HepG2 (cell line): ENCODE results near the gene STEAP3. TPM values are rescaled to one million over a fixed set of nuclear protein-coding genes. Genes with fewer than 3 reads are reported as not detected.

Experiments used
- ATAC-seq: fragments of 200-7000 bp; cut with Tn5 transposase; 3 replicates; pipeline ENCODE4 v1.9.1; 2020; ENCODE audit warnings: mild to moderate bottlenecking, moderate library complexity
- BruUV-seq: library from RNA; stranded (reverse); fragments of 400-500 nt; replicated peaks from 2 replicates; lab custom pipeline; 2021; lab: Mats Ljungman, UMichigan
- CTCF ChIA-PET: fragments of 300-600 bp; formaldehyde crosslinking; extraction: SDS; loops from one replicate; lab custom pipeline; 2021; ENCODE audit warnings: low total read pairs, inconsistent platforms, low intra/inter-chr PET ratio; lab: Yijun Ruan, JAX
- POLR2A ChIA-PET: fragments of 350-600 bp; sonication (Branson Sonifier 250); formaldehyde crosslinking; loops from one replicate; lab custom pipeline; 2020; ENCODE audit warnings: antibody characterized with exemption, inconsistent platforms; lab: Yijun Ruan, JAX
- DNase-seq: peaks from one replicate; pipeline ENCODE4 v3.0.0-alpha.2; 2015; ENCODE audit warnings: low spot score
- FAIRE-seq: peaks from 3 replicates; lab custom pipeline; 2011; peaks lifted over from hg19 to GRCh38; lab: Jason Lieb, UNC
- H2AFZ ChIP-seq: one replicate; pipeline ENCODE4 v1.6.1; 2011; ENCODE audit warnings: low read length, inconsistent platforms
- H3K27ac ChIP-seq: fragments of 300-600 bp; 3 replicates; pipeline ENCODE4 v1.8.0; 2011; ENCODE audit warnings: mixed run types, mild to moderate bottlenecking, mixed read lengths, low read length, inconsistent platforms; ENCODE audit not compliant: insufficient read depth; ENCODE audit errors: extremely low read length
- H3K27me3 ChIP-seq, 2 experiments: fragments of 200-600 bp in 1 of 2; 2 replicates in 1 of 2; 3 replicates in 1 of 2; pipeline versions ENCODE4 v1.6.0 to v1.8.0; 2011; ENCODE audit warnings: low read length in 2 of 2, mild to moderate bottlenecking in 2 of 2, moderate library complexity in 2 of 2, inconsistent platforms in 1 of 2; ENCODE audit not compliant: insufficient read depth in 2 of 2, control insufficient read depth in 1 of 2
- H3K36me3 ChIP-seq, 2 experiments: fragments of 200-600 bp in 1 of 2; replicated peaks in 1 of 2; 2 replicates in 1 of 2; 3 replicates in 1 of 2; pipeline versions ENCODE4 v1.5.1 to v1.8.0; 2011; ENCODE audit warnings: low read length in 2 of 2, inconsistent platforms in 1 of 2; ENCODE audit not compliant: insufficient read depth in 2 of 2, control insufficient read depth in 1 of 2
- H3K4me1 ChIP-seq: 2 replicates; pipeline ENCODE4 v1.5.1; 2012; ENCODE audit warnings: low read length, inconsistent platforms; ENCODE audit not compliant: insufficient read depth
- H3K4me2 ChIP-seq: 2 replicates; pipeline ENCODE4 v1.6.0; 2011; ENCODE audit warnings: low read depth, low read length, inconsistent platforms
- H3K4me3 ChIP-seq, 3 experiments: fragments of 200-600 bp in 1 of 3; sonication (generic), shearing (Covaris generic) in 1 of 3; replicated peaks in 1 of 3; 2 replicates each; pipeline ENCODE4 v1.5.1; 2011 to 2016; ENCODE audit warnings: low read length in 3 of 3, inconsistent platforms in 2 of 3, low read depth in 2 of 3, mild to moderate bottlenecking in 2 of 3, control low read depth in 1 of 3, mixed read lengths in 1 of 3; ENCODE audit not compliant: insufficient read depth in 1 of 3
- H3K79me2 ChIP-seq: one replicate; pipeline ENCODE4 v1.6.1; 2011; ENCODE audit warnings: low read length, inconsistent platforms; ENCODE audit not compliant: insufficient read depth
- H3K9ac ChIP-seq: 2 replicates; pipeline ENCODE4 v1.6.0; 2011; ENCODE audit warnings: mild to moderate bottlenecking, low read depth, low read length, inconsistent platforms; ENCODE audit not compliant: insufficient read depth
- H3K9me3 ChIP-seq: 2 replicates; pipeline ENCODE4 v1.5.1; 2012; ENCODE audit warnings: mild to moderate bottlenecking, low read length
- H4K20me1 ChIP-seq: 2 replicates; pipeline ENCODE4 v1.6.0; 2011; ENCODE audit warnings: inconsistent platforms, mild to moderate bottlenecking, low read length, moderate library complexity; ENCODE audit not compliant: insufficient read depth
- CEBPB ChIP-seq: IDR thresholded peaks from 2 replicates; pipeline ENCODE4 v1.6.1; 2011; ENCODE audit warnings: low read depth, low read length, improper control_type of control experiment, borderline replicate concordance
- EHMT2 ChIP-seq: fragments of 200-600 bp; sonication (generic); IDR thresholded peaks from 2 replicates; pipeline ENCODE4 v1.7.0; 2017; ENCODE audit warnings: antibody characterized with exemption, low read depth, low read length, borderline replicate concordance
- FOXM1 ChIP-seq: sonication (generic); formaldehyde crosslinking; IDR thresholded peaks from 2 replicates; pipeline ENCODE4 v1.5.0; 2020; ENCODE audit warnings: missing genetic modification reagents
- HNRNPUL1 ChIP-seq: fragments of 200-400 bp; formaldehyde crosslinking; IDR thresholded peaks from 2 replicates; pipeline ENCODE4 v1.6.1; 2017; ENCODE audit warnings: low read depth, mild to moderate bottlenecking, low read length, moderate library complexity
- HOXD1 ChIP-seq: sonication (generic); formaldehyde crosslinking; IDR thresholded peaks from 2 replicates; pipeline ENCODE4 v1.5.0; 2020; ENCODE audit warnings: missing genetic modification reagents
- MBNL3 ChIP-seq: fragments of 250-450 bp; sonication (Bioruptor Pico); conservative IDR thresholded peaks from 2 replicates; pipeline ENCODE4 v1.8.0; 2022; ENCODE audit warnings: mild to moderate bottlenecking, inconsistent platforms
- POLR2A ChIP-seq, 2 experiments: IDR thresholded peaks; 2 replicates each; pipeline ENCODE4 v1.6.1; 2011; ENCODE audit warnings: low read depth in 2 of 2, low read length in 2 of 2, mild to moderate bottlenecking in 1 of 2, moderate library complexity in 1 of 2; ENCODE audit not compliant: insufficient read depth in 1 of 2
- SCMH1 ChIP-seq: sonication (generic); formaldehyde crosslinking; IDR thresholded peaks from 2 replicates; pipeline ENCODE4 v1.9.0; 2021; ENCODE audit warnings: missing genetic modification reagents, mild to moderate bottlenecking, borderline replicate concordance
- SMAD9 ChIP-seq: sonication (generic); formaldehyde crosslinking; IDR thresholded peaks from 2 replicates; pipeline ENCODE4 v1.5.1; 2020; ENCODE audit warnings: mild to moderate bottlenecking, missing genetic modification reagents
- SMARCE1 ChIP-seq: fragments of 450-650 bp; IDR thresholded peaks from 2 replicates; pipeline ENCODE4 v1.6.1; 2017; ENCODE audit warnings: borderline replicate concordance
- SP1 ChIP-seq, 2 experiments: fragments of 450-650 bp in 1 of 2; sonication (generic) in 1 of 2; formaldehyde crosslinking in 1 of 2; IDR thresholded peaks; 2 replicates each; pipeline versions ENCODE4 v1.4.0 to v1.6.1; 2016 to 2020; ENCODE audit warnings: missing genetic modification reagents in 1 of 2
- TARDBP ChIP-seq: sonication (generic); formaldehyde crosslinking; IDR thresholded peaks from 2 replicates; pipeline ENCODE4 v1.8.0; 2022; ENCODE audit warnings: mild to moderate bottlenecking, missing genetic modification reagents
- TP53 ChIP-seq: sonication (generic); formaldehyde crosslinking; conservative IDR thresholded peaks from 2 replicates; pipeline ENCODE4 v1.4.0; 2020; ENCODE audit warnings: missing genetic modification reagents
- ZC3H4 ChIP-seq: sonication (generic); formaldehyde crosslinking; IDR thresholded peaks from 2 replicates; pipeline ENCODE4 v1.4.0; 2020; ENCODE audit warnings: missing genetic modification reagents, borderline replicate concordance
- ZMYM2 ChIP-seq: sonication (generic); formaldehyde crosslinking; IDR thresholded peaks from 2 replicates; pipeline ENCODE4 v1.8.0; 2022; ENCODE audit warnings: mild to moderate bottlenecking, missing genetic modification reagents
- ZNF367 ChIP-seq: sonication (generic); formaldehyde crosslinking; IDR thresholded peaks from 2 replicates; pipeline ENCODE4 v1.4.0; 2020; ENCODE audit warnings: missing genetic modification reagents, borderline replicate concordance
- ZNF703 ChIP-seq: sonication (generic); formaldehyde crosslinking; IDR thresholded peaks from 2 replicates; pipeline ENCODE4 v1.5.1; 2020; ENCODE audit warnings: missing genetic modification reagents, mild to moderate bottlenecking, moderate library complexity, borderline replicate concordance
- ZSCAN21 ChIP-seq: sonication (generic); formaldehyde crosslinking; IDR thresholded peaks from 2 replicates; pipeline ENCODE4 v1.8.0; 2022; ENCODE audit warnings: mild to moderate bottlenecking, missing genetic modification reagents, moderate library complexity, borderline replicate concordance
- WGBS: methylation state at CpG from one replicate; pipeline ENCODE4 v1.1.6; 2017; ENCODE audit warnings: low lambda C conversion rate; 5-methylcytosine and 5-hydroxymethylcytosine counted together
- in situ Hi-C: cut with HindIII; loops from 2 replicates; pipeline ENCODE4 v1.10.0; 2017; ENCODE audit warnings: low pct_unique_long_range_greater_than_20kb; ENCODE audit not compliant: extremely low pct_ligation_motif_present
- intact Hi-C: fragments of 100-400 bp; cut with micrococcal nuclease; formaldehyde crosslinking; loops from one replicate; pipeline ENCODE4 v1.10.0; 2022; ENCODE audit not compliant: unreplicated experiment
- polyA plus RNA-seq, 8 experiments: library from polyadenylated mRNA; depleted of rRNA in 3 of 8; stranded (reverse) in 7 of 8; unstranded in 1 of 8; fragments of >200 nt; fragmentation: Illumina TruSeq in 4 of 8; extraction: Trizol in 4 of 8; gene quantifications; 2 replicates each; pipeline versions ENCODE4 v1.2.1 to v1.2.3, GENCODE V29; 2011 to 2016; ENCODE audit warnings: low read depth in 4 of 8, missing spikeins in 1 of 8, mixed read lengths in 1 of 8; ENCODE audit not compliant: insufficient read depth in 1 of 8
- total RNA-seq, 5 experiments: library from RNA; depleted of rRNA; stranded (reverse); fragments of >200 nt; fragmentation: Illumina TruSeq; extraction: Trizol; gene quantifications; 2 replicates each; pipeline ENCODE4 v1.2.3, GENCODE V29; 2016; ENCODE audit warnings: low read depth in 1 of 5
- TF ChIP-seq, protein P1 (sequence below): sonication (generic); formaldehyde crosslinking; IDR thresholded peaks from 2 replicates; pipeline ENCODE4 v1.4.0; 2020; ENCODE audit warnings: mild to moderate bottlenecking, missing genetic modification reagents, borderline replicate concordance

STEAP3 gene
- total and polyA plus RNA-seq, 2 of the 13 experiments (the other 11 are each of a cell fraction or from before 2014, with no cell fraction given): 7.3 to 21.1 TPM

DNA sequence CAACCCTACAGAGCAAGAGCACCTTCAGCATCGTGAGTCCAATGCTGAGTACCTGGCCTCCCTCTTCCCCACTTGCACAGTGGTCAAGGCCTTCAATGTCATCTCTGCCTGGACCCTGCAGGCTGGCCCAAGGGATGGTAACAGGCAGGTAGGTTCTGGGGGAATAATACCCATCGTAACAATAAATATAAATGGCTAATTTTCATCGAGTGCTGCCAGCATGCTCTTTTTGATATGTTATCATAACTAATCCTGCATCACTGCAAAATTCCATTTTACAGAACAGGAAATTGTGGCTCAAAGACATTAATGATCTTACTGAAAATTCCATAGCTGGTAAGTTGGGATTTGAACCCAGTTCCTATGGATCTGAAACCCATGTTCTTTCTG lies 22.2 kb downstream of the STEAP3 start:
- no peaks in the 10 kb centered on the region for H3K27me3 ChIP-seq
- intact Hi-C loops (no loop called here), in situ Hi-C loops (no loop called here)
- H4K20me1 ChIP-seq: no peaks in the 10 kb centered on the region
- no peak overlapping the region for H3K4me2 ChIP-seq
- H2AFZ ChIP-seq: no peak overlapping the region
- H3K36me3 ChIP-seq: peaks cover 5 to 21% of the 10 kb centered on the region in 2 experiments; a peak in 4 of 5 replicates
- H3K27ac ChIP-seq: no peak overlapping the region
- no peak overlapping the region for H3K4me3 ChIP-seq
- no peak for TF ChIP-seq TP53 (CRISPR knock-in tag)
- no peak for TF ChIP-seq EHMT2
- TF ChIP-seq ZNF703 (CRISPR knock-in tag): no peak
- no peak for TF ChIP-seq SMAD9 (CRISPR knock-in tag)
- TF ChIP-seq POLR2A (IDR thresholded peaks at IDR 0.05; ENCODE audit: insufficient read depth in 1 of 2, low read depth in 2 of 2, low read length in 2 of 2): no peak
- TF ChIP-seq FOXM1: no peak
- no peak for TF ChIP-seq ZMYM2 (CRISPR knock-in tag)
- TF ChIP-seq, protein P1, sequence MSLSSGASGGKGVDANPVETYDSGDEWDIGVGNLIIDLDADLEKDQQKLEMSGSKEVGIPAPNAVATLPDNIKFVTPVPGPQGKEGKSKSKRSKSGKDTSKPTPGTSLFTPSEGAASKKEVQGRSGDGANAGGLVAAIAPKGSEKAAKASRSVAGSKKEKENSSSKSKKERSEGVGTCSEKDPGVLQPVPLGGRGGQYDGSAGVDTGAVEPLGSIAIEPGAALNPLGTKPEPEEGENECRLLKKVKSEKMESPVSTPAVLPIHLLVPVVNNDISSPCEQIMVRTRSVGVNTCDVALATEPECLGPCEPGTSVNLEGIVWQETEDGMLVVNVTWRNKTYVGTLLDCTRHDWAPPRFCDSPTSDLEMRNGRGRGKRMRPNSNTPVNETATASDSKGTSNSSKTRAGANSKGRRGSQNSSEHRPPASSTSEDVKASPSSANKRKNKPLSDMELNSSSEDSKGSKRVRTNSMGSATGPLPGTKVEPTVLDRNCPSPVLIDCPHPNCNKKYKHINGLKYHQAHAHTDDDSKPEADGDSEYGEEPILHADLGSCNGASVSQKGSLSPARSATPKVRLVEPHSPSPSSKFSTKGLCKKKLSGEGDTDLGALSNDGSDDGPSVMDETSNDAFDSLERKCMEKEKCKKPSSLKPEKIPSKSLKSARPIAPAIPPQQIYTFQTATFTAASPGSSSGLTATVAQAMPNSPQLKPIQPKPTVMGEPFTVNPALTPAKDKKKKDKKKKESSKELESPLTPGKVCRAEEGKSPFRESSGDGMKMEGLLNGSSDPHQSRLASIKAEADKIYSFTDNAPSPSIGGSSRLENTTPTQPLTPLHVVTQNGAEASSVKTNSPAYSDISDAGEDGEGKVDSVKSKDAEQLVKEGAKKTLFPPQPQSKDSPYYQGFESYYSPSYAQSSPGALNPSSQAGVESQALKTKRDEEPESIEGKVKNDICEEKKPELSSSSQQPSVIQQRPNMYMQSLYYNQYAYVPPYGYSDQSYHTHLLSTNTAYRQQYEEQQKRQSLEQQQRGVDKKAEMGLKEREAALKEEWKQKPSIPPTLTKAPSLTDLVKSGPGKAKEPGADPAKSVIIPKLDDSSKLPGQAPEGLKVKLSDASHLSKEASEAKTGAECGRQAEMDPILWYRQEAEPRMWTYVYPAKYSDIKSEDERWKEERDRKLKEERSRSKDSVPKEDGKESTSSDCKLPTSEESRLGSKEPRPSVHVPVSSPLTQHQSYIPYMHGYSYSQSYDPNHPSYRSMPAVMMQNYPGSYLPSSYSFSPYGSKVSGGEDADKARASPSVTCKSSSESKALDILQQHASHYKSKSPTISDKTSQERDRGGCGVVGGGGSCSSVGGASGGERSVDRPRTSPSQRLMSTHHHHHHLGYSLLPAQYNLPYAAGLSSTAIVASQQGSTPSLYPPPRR (CRISPR knock-in tag): no peak
- no peak for TF ChIP-seq ZNF367
- TF ChIP-seq HNRNPUL1: no peak
- TF ChIP-seq ZSCAN21 (CRISPR knock-in tag): no peak
- no peak for TF ChIP-seq SMARCE1
- TF ChIP-seq MBNL3: no peak
- TF ChIP-seq SP1 (IDR thresholded peaks at IDR 0.05): no peak
- no peak for TF ChIP-seq SP1 (CRISPR knock-in tag; IDR thresholded peaks at IDR 0.05)
- TF ChIP-seq HOXD1 (CRISPR knock-in tag): no peak
- TF ChIP-seq ZC3H4 (CRISPR knock-in tag): no peak
- no peak for TF ChIP-seq TARDBP (CRISPR knock-in tag)
- no peak for TF ChIP-seq CEBPB
- no peak for TF ChIP-seq SCMH1 (CRISPR knock-in tag)
- ATAC-seq: no peak
- DNase-seq: no peak
- POLR2A ChIA-PET: no interaction called here
- FAIRE-seq: no peak
- no peaks in the 10 kb centered on the region for H3K79me2 ChIP-seq
- H3K9ac ChIP-seq: no peak overlapping the region
- H3K4me1 ChIP-seq: peaks cover 12% of the 10 kb centered on the region
- no TSS peak for BruUV-seq
- 97% methylated on average over 3 of the region's 3 CpGs for WGBS
- H3K9me3 ChIP-seq: no peaks in the 10 kb centered on the region
- CTCF ChIA-PET: no interaction called here
